ENCODE data around the gene ENTREP3. TPM values are rescaled to one million over a fixed set of nuclear protein-coding genes. Genes with fewer than 3 reads are reported as not detected.

The ENTREP3 gene
- total and polyA plus RNA-seq, 11 donors: 5.1 to 24.4 (median 12.8) TPM

GRCh38 chr1:155300553-155301329 lies 45.5 kb upstream of the ENTREP3 start:
- no peaks in the 10 kb centered on the region for H3K36me3 ChIP-seq
- H3K27ac ChIP-seq: no peak overlapping the region
- DNase-seq (no peak), ATAC-seq (no peak)
- TF ChIP-seq CTCF (IDR thresholded peaks at IDR 0.05) (no peak), POLR2A (IDR thresholded peaks at IDR 0.05) (no peak)
- no peaks in the 10 kb centered on the region for H3K4me1 ChIP-seq
- no peaks in the 10 kb centered on the region for H3K9me3 ChIP-seq
- 88 to 94% (median 89%) methylated on average over 9 of the region's 9 CpGs for WGBS, 4 donors
- intact Hi-C loops (cut with DNase I): no loop called here
- peaks cover 0 to 18% (median 10%) of the 10 kb centered on the region in 9 donors for H3K27me3 ChIP-seq
- no peak overlapping the region for H3K4me3 ChIP-seq

- Histone ChIP-seq H3K36me3 (no peaks in the 10 kb centered on the region), H3K9me3 (no peaks in the 10 kb centered on the region), H3K4me3 (no peak overlapping the region), H3K27me3 (peaks cover 6 to 25% (median 18%) of the 10 kb centered on the region in 9 donors), H3K27ac (no peak overlapping the region), H3K4me1 (peaks cover 0 to 6% (median 3%) of the 10 kb centered on the region in 12 donors)
- DNase-seq: no peak
- 90 to 94% (median 93%) methylated on average over 8 of the region's 8 CpGs for WGBS, 4 donors
- no peak for TF ChIP-seq POLR2A (IDR thresholded peaks at IDR 0.05)
- no peak for ATAC-seq
- intact Hi-C loops (cut with DNase I): no loop called here
These were observed 44.7 kb upstream of the ENTREP3 start for GRCh38 chr1:155300024-155300423.

- intact Hi-C loops (cut with DNase I): no loop called here
- H3K4me3 ChIP-seq: no peak overlapping the region
- TF ChIP-seq CTCF (IDR thresholded peaks at IDR 0.05) (no peak), POLR2A (IDR thresholded peaks at IDR 0.05) (no peak)
- peaks cover 6 to 41% (median 27%) of the 10 kb centered on the region in 9 donors for H3K27me3 ChIP-seq
- no peaks in the 10 kb centered on the region for H3K9me3 ChIP-seq
- ATAC-seq (no peak), DNase-seq (no peak)
- H3K4me1 ChIP-seq: peaks cover 0 to 10% (median 4%) of the 10 kb centered on the region in 12 donors
- H3K36me3 ChIP-seq: no peaks in the 10 kb centered on the region
- no peak overlapping the region for H3K27ac ChIP-seq
- 62 to 70% (median 69%) methylated on average over 7 of the region's 7 CpGs for WGBS, 4 donors
These were observed 42.1 kb upstream of the ENTREP3 start for GRCh38 chr1:155297384-155297783.

- WGBS, 4 donors: 77 to 93% (median 85%) methylated on average over 3 of the region's 3 CpGs
- TF ChIP-seq CTCF (IDR thresholded peaks at IDR 0.05): no peak
- no peak for TF ChIP-seq POLR2A (IDR thresholded peaks at IDR 0.05)
- Histone ChIP-seq H3K36me3 (no peaks in the 10 kb centered on the region), H3K27ac (no peak overlapping the region), H3K4me1 (peaks cover 0 to 10% (median 4%) of the 10 kb centered on the region in 12 donors), H3K27me3 (peaks cover 6 to 41% (median 29%) of the 10 kb centered on the region in 9 donors), H3K9me3 (no peaks in the 10 kb centered on the region), H3K4me3 (no peak overlapping the region)
- DNase-seq (no peak), ATAC-seq (no peak)
- intact Hi-C loops (cut with DNase I): no loop called here
These were observed 41.4 kb upstream of the ENTREP3 start for GRCh38 chr1:155296661-155297060.

Measured in heart left ventricle (tissue), 16 donors.